Measurements from ENCODE around the gene ERGIC1. TPM values are rescaled to one million over a fixed set of nuclear protein-coding genes. Genes with fewer than 3 reads are reported as not detected.

ERGIC1 gene
- total and polyA plus RNA-seq, 2 of the 8 experiments (the other 6 are each of a cell fraction or from before 2014, with no cell fraction given): 95.3 to 106 TPM

- no peaks in the 10 kb centered on the region for H3K79me2 ChIP-seq (ENCODE audit: control insufficient read depth in 1 of 2, insufficient read depth in 2 of 2, low read length in 2 of 2)
- no peak overlapping the region for H3K9ac ChIP-seq (replicated peaks in 1 of 4; ENCODE audit: extremely low read depth in 1 of 4, low read depth in 3 of 4, low read length in 3 of 4)
- H3K36me3 ChIP-seq (ENCODE audit: control insufficient read depth in 2 of 4, insufficient read depth in 4 of 4, low read length in 3 of 4): peaks cover 6 to 25% (median 11%) of the 10 kb centered on the region in 4 experiments; a peak in 6 of 8 replicates
- no peak overlapping the region for H3K23ac ChIP-seq (ENCODE audit: insufficient read length)
- no peak overlapping the region for H3K4me2 ChIP-seq (ENCODE audit: insufficient read depth in 1 of 2, low read depth in 2 of 2, low read length in 2 of 2)
- H3K27ac ChIP-seq (ENCODE audit: low read depth, low read length): no peak overlapping the region
- no peak overlapping the region for H3K18ac ChIP-seq (ENCODE audit: extremely low read depth, low read length)
- H3K23me2 ChIP-seq (ENCODE audit: low read depth, low read length): no peaks in the 10 kb centered on the region
- WGBS, 2 experiments (ENCODE audit: extremely low coverage in 1 of 2, insufficient coverage in 1 of 2, insufficient read length in 1 of 2, insufficient replicate concordance in 2 of 2, low coverage in 1 of 2, low lambda C conversion rate in 2 of 2, missing lambda C conversion rate in 1 of 2): 85% methylated on average over 7 of the region's 7 CpGs; no CpG with 5 or more reads in 1 of the 2 experiments
- peaks cover 0 to 3% of the 10 kb centered on the region in 2 experiments for H4K20me1 ChIP-seq (replicated peaks in 1 of 2; ENCODE audit: control insufficient read depth in 1 of 2, insufficient read depth in 2 of 2, low read length in 2 of 2)
- no peak for FAIRE-seq
- H3K56ac ChIP-seq (replicated peaks; ENCODE audit: insufficient read length, low read depth, low read length): no peak overlapping the region
- no peak overlapping the region for H3K4ac ChIP-seq (replicated peaks; ENCODE audit: insufficient read length, low read depth, low read length)
- H4K91ac ChIP-seq (replicated peaks; ENCODE audit: insufficient read length, low read length): no peak overlapping the region
- no peak overlapping the region for H2BK5ac ChIP-seq (ENCODE audit: low read depth, low read length)
- no peak overlapping the region for H2BK12ac ChIP-seq (ENCODE audit: low read depth, low read length)
- H4K5ac ChIP-seq (ENCODE audit: insufficient read length, low read depth, low read length): no peak overlapping the region
- no peak overlapping the region for H2BK20ac ChIP-seq (ENCODE audit: low read length)
- no peak overlapping the region for H2BK15ac ChIP-seq (ENCODE audit: low read length)
- H3K9me3 ChIP-seq (ENCODE audit: insufficient read depth in 2 of 2, low read depth in 1 of 2, low read length in 1 of 2): no peaks in the 10 kb centered on the region
- CTCF ChIA-PET (ENCODE audit: partially characterized antibody): no interaction called here
- no peak overlapping the region for H2AFZ ChIP-seq (ENCODE audit: low read length)
- H3K14ac ChIP-seq (ENCODE audit: insufficient read length): no peak overlapping the region
- POLR2A ChIA-PET (ENCODE audit: partially characterized antibody): interaction anchor here (0.6 kb wide), 2 partner anchors 22 to 55 kb away, joined by 3 to 4 read pairs; no protein-coding TSS in a partner anchor
- H2AK5ac ChIP-seq (ENCODE audit: low read depth, low read length): no peak overlapping the region
- no peak overlapping the region for H2BK120ac ChIP-seq (replicated peaks; ENCODE audit: low read depth, low read length)
- no peak for DNase-seq (ENCODE audit: low read depth in 1 of 2, low spot score in 2 of 2)
- H3K79me1 ChIP-seq (ENCODE audit: low read depth, low read length): peaks cover 3% of the 10 kb centered on the region; the same call in 1 of the 2 replicates
- no peaks in the 10 kb centered on the region for H3K27me3 ChIP-seq (replicated peaks in 1 of 4; ENCODE audit: control insufficient read depth in 3 of 4, extremely low read depth in 1 of 4, insufficient read depth in 3 of 4, low read length in 3 of 4)
- no peak overlapping the region for H4K8ac ChIP-seq (ENCODE audit: extremely low read depth, insufficient read depth, low read length)
- H3K4me1 ChIP-seq (replicated peaks in 1 of 4; ENCODE audit: control insufficient read depth in 3 of 4, insufficient read depth in 4 of 4, low read length in 3 of 4): no peaks in the 10 kb centered on the region; a peak in 3 of 7 replicates
- H3K4me3 ChIP-seq (ENCODE audit: extremely low read depth in 1 of 4, insufficient read depth in 2 of 4, low read depth in 3 of 4, low read length in 4 of 4): no peak overlapping the region
- TF ChIP-seq CREB1 (IDR thresholded peaks at IDR 0.05) (no peak), HDAC2 (IDR thresholded peaks at IDR 0.05; ENCODE audit: borderline replicate concordance in 1 of 2, low read depth in 2 of 2, low read length in 2 of 2) (no peak), CHD1 (IDR thresholded peaks at IDR 0.05; ENCODE audit: low read depth, low read length) (no peak), SRF (IDR thresholded peaks at IDR 0.05; ENCODE audit: low read depth, low read length) (no peak)
These were observed 57.8 kb downstream of the ERGIC1 start for GRCh38 chr5:172891716-172892421.
